Activated naive CD4-positive, alpha-beta T cell treated with anti-CD3 and anti-CD28 coated beads, Interleukin-2, amount 50 U/mL, for 72 hours (primary cell): ENCODE measurements around the gene KCNK4. TPM values are rescaled to one million over a fixed set of nuclear protein-coding genes. Genes with fewer than 3 reads are reported as not detected.
A peak's percentile ranks its signal among the peaks of the same experiment; 100 is the strongest.
"Not testable (repeated sequence)": the region's sequence is repeated elsewhere in the genome, so short reads cannot be mapped to it uniquely, and the experiment has no call there.

Experiments
- ATAC-seq, 2 donors: fragments of 150-1000 bp; cut with Tn5 transposase; 2 replicates each; pipeline ENCODE4 v1.10.0; 2021; ENCODE audit warnings: mild to moderate bottlenecking in 2 of 2, moderate library complexity in 2 of 2
- DNase-seq, 2 donors: peaks; one replicate each; pipeline ENCODE4 v3.0.0; 2021 to 2022; ENCODE audit warnings: low spot score in 2 of 2
- H3K27ac Mint-ChIP-seq, 2 donors: one replicate each; pipeline ENCODE4 v1.8.0; 2022; ENCODE audit warnings: mild to moderate bottlenecking in 2 of 2, mixed read lengths in 2 of 2
- H3K36me3 Mint-ChIP-seq, 2 donors: one replicate each; pipeline ENCODE4 v1.8.0; 2022; ENCODE audit warnings: mixed read lengths in 2 of 2
- H3K9me3 Mint-ChIP-seq, 2 donors: one replicate each; pipeline ENCODE4 v1.8.0; 2022; ENCODE audit warnings: mixed read lengths in 2 of 2
- total RNA-seq, 2 donors: library from RNA; stranded (reverse); gene quantifications; one replicate each; pipeline ENCODE4 v1.2.3, GENCODE V29; 2022

The KCNK4 gene
- total RNA-seq, 2 donors from 2014 or later = 0.23 to 0.46 TPM

- Mint-ChIP-seq H3K36me3 (peaks cover 9% of the 10 kb centered on the region in 2 donors), H3K27ac (peak overlapping the region; percentile 26 to 90), H3K9me3 (no peaks in the 10 kb centered on the region)
- ATAC-seq = no peak
- no peak for DNase-seq
These were observed 15.9 kb downstream of the KCNK4 start for GRCh38 chr11:64306876-64307622.

GRCh38 chr11:64307795-64308194 is 16.7 kb downstream of the KCNK4 start:
- peak overlapping the region; percentile 26 to 90 for H3K27ac Mint-ChIP-seq
- not testable (repeated sequence) for H3K9me3 Mint-ChIP-seq, H3K36me3 Mint-ChIP-seq, DNase-seq, ATAC-seq

- no peaks in the 10 kb centered on the region for H3K9me3 Mint-ChIP-seq
- DNase-seq (no peak), ATAC-seq (no peak)
- H3K27ac Mint-ChIP-seq = peak overlapping the region; percentile 89 to 97
- H3K36me3 Mint-ChIP-seq = peaks cover 14 to 16% of the 10 kb centered on the region in 2 donors
These were observed 21.8 kb downstream of the KCNK4 start for GRCh38 chr11:64312947-64313346.

GRCh38 chr11:64313491-64314145 is 22.5 kb downstream of the KCNK4 start:
- H3K9me3 Mint-ChIP-seq = no peaks in the 10 kb centered on the region
- H3K36me3 Mint-ChIP-seq = peaks cover 19 to 20% of the 10 kb centered on the region in 2 donors
- H3K27ac Mint-ChIP-seq = peak overlapping the region; percentile 89 to 97
- no peak for ATAC-seq
- no peak for DNase-seq

GRCh38 chr11:64314146-64314804 is 23.2 kb downstream of the KCNK4 start:
- DNase-seq (no peak), ATAC-seq (no peak)
- no peaks in the 10 kb centered on the region for H3K9me3 Mint-ChIP-seq
- peaks cover 19 to 24% of the 10 kb centered on the region in 2 donors for H3K36me3 Mint-ChIP-seq
- H3K27ac Mint-ChIP-seq = peak overlapping the region; percentile 62 to 84

GRCh38 chr11:64314805-64315561 is 23.9 kb downstream of the KCNK4 start:
- Mint-ChIP-seq H3K27ac (peak overlapping the region in 1 of 2 donors; percentile 62), H3K9me3 (no peaks in the 10 kb centered on the region), H3K36me3 (peaks cover 19 to 27% of the 10 kb centered on the region in 2 donors)
- no peak for ATAC-seq
- no peak for DNase-seq

GRCh38 chr11:64315667-64316526 is 24.8 kb downstream of the KCNK4 start:
- DNase-seq, ATAC-seq, H3K9me3 Mint-ChIP-seq: not testable (repeated sequence)
- Mint-ChIP-seq H3K36me3 (peaks cover 25 to 27% of the 10 kb centered on the region in 2 donors), H3K27ac (peak overlapping the region; percentile 99)

GRCh38 chr11:64316672-64317324 is 25.7 kb downstream of the KCNK4 start:
- DNase-seq (no peak), ATAC-seq (peak; percentile 10 to 17)

GRCh38 chr11:64317325-64317960 is 26.3 kb downstream of the KCNK4 start, which contains the start of gene TRMT112:
Gene TRMT112 (minus strand): TSS chr11:64317559. CDS start chr11:64317526, 33 bp downstream.
- H3K9me3 Mint-ChIP-seq = no peaks in the 10 kb centered on the region
- ATAC-seq = peak; percentile 84 to 85
- DNase-seq = peak; percentile 91 to 98
- peaks cover 27 to 28% of the 10 kb centered on the region in 2 donors for H3K36me3 Mint-ChIP-seq
- peak within 1 kb of the TSS; percentile 99 for H3K27ac Mint-ChIP-seq

More at GRCh38 chr11:64316672-64317324, 25.7 kb downstream of the KCNK4 start:
- no peaks in the 10 kb centered on the region for H3K9me3 Mint-ChIP-seq
- peaks cover 27 to 28% of the 10 kb centered on the region in 2 donors for H3K36me3 Mint-ChIP-seq
- H3K27ac Mint-ChIP-seq = peak overlapping the region; percentile 99

- Mint-ChIP-seq H3K36me3 (peaks cover 27 to 28% of the 10 kb centered on the region in 2 donors), H3K9me3 (no peaks in the 10 kb centered on the region), H3K27ac (peak within 1 kb of the TSS; percentile 99)
- DNase-seq (peak; percentile 94 to 98), ATAC-seq (peak; percentile 76 to 87)
These were observed 27.1 kb downstream of the KCNK4 start, which contains the start of gene PRDX5 for GRCh38 chr11:64317961-64318765. Gene PRDX5 (plus strand): TSS chr11:64318121. CDS start chr11:64318216, 95 bp downstream.

- DNase-seq = no peak
- Mint-ChIP-seq H3K9me3 (no peaks in the 10 kb centered on the region), H3K27ac (peak overlapping the region; percentile 99), H3K36me3 (peaks cover 27 to 28% of the 10 kb centered on the region in 2 donors)
- ATAC-seq = no peak
These were observed 28.0 kb downstream of the KCNK4 start for GRCh38 chr11:64318766-64319761.

GRCh38 chr11:64320556-64320955 is 29.5 kb downstream of the KCNK4 start:
- Mint-ChIP-seq H3K36me3 (peaks cover 27 to 28% of the 10 kb centered on the region in 2 donors), H3K9me3 (no peaks in the 10 kb centered on the region), H3K27ac (peak overlapping the region; percentile 27 to 93)
- DNase-seq (no peak), ATAC-seq (no peak)

GRCh38 chr11:64321026-64321425 is 29.9 kb downstream of the KCNK4 start:
- Mint-ChIP-seq H3K36me3 (peaks cover 27 to 28% of the 10 kb centered on the region in 2 donors), H3K27ac (peak overlapping the region; percentile 27 to 93), H3K9me3 (no peaks in the 10 kb centered on the region)
- no peak for ATAC-seq
- DNase-seq = no peak
